Thoracic aorta endothelial cell (primary cell): Measurements from ENCODE around the gene TTC1. TPM values are rescaled to one million over a fixed set of nuclear protein-coding genes. Genes with fewer than 3 reads are reported as not detected.

Source experiments
- small RNA-seq: library from RNA; depleted of rRNA; stranded (forward); fragments of <200 nt; gene quantifications from one replicate; pipeline ENCODE3, GENCODE V24; 2012
- total RNA-seq: library from RNA; depleted of rRNA; stranded (reverse); fragments of >200 nt; gene quantifications from 2 replicates; pipeline ENCODE4 v1.2.3, GENCODE V29; 2012

The TTC1 gene
- 60.8 and 72.9 TPM in 2 replicates for total RNA-seq

GRCh38 chr5:160008877-160009590 lies at the start of gene TTC1:
Gene TTC1 (plus strand): TSS chr5:160009139. CDS start chr5:160010529, 1,390 bp downstream.

Small RNA genes lying within 50 kb of the gene (small RNA-seq; reads per million reads assigned to genes)
- not detected for gene RF00019

Other genes starting within 250 kb of the TTC1 start
- 0.07 and 0.13 TPM in 2 replicates for gene ADRA1B, start 92.7 kb upstream of the TTC1 start, total RNA-seq
- 22.8 and 22.9 TPM in 2 replicates for gene PWWP2A, start 110.3 kb downstream of the TTC1 start, total RNA-seq
- not detected in 2 replicates for gene FABP6, start 220.4 kb downstream of the TTC1 start, total RNA-seq